Measurements from ENCODE around the gene MAN2C1.
"Not testable (repeated sequence)": the region's sequence is repeated elsewhere in the genome, so short reads cannot be mapped to it uniquely, and the experiment has no call there.

The MAN2C1 gene

DNA sequence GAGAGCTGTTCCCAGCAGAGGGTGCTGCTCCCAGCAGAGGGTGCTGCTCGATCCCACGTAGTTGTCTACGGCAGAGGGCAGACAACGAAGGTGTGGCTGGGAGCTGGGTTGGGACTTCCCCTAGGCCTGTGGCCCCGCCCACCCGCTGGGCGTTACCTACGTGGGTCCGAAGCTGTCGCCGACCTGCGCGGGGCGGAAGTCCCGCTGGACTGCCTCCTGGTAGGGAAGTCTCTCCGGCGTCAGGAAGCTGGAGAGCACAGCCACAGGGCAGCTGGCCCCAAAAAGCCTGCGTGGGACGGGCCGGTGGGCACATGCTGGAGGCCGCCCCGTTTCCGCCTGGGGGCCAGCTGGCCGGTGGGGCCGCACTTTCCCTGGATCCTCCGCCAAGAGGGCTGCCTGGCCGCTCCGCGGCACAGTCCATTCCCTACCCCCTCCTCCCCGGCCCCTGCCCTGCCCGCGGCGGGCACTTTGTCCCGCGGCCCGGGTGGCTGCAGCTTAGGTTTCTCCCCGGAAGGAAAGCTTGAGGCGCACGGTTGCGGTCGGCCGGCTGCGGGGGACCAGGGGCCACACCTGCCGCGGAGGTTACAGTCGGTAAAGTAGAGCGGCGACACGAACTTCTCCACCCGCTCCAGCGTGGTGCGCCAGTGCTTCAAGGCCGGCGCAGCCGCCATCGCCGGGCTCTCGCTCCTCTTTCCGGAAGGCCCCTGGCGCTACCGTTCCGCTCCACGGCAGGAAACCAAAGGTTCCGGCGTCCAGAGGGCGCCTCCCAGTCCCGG lies at the start of gene MAN2C1:
TSS of gene MAN2C1 (minus strand) at position 695 of the 776 bp plus-strand sequence. CDS start at position 671, 24 bp downstream.
- peak; percentile 84 for DNase-seq (ENCODE audit: low read depth)

GRCh38 chr15:75416584-75416983 lies 48.2 kb upstream of the MAN2C1 start:
- DNase-seq (ENCODE audit: low read depth): no peak

DNA sequence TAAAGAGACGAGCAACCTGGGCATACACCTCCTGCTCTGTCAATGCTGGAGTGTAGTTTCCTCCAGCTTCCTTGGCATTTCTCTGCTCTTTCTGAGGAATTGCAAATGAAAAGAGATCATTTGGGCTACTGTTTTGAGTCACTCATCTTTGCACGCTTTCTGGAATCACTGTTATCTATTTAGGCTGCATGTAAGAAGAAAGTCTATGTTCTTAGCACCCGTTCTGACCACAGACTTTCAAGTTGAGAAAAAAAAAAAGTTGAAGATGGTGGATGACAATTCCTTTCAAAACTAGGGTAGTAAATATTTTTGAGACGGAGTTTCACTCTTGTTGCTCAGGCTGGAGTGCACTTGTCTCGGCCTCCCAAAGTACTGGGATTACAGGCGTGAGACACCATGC lies 41.8 kb upstream of the MAN2C1 start:
- DNase-seq (ENCODE audit: low read depth): no peak

DNA sequence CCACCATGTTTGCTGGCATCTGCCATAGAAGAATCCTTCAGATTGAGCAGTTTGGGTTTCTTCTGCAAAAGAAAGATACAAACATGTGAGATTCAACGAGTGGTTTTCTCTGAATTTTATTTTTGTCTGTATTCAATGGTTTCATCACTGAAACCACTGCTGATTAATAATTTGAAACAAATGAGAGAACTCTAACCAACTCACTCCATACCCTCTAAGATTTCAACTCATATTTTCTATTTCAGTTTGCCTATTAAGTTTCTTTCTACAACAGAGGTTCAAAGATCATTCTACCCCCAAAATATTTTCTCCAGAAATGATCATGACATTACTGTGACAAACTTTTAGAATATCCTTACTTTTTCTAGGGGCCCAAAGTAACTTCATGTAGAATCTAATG lies 38.7 kb upstream of the MAN2C1 start:
- no peak for DNase-seq (ENCODE audit: low read depth)

DNA sequence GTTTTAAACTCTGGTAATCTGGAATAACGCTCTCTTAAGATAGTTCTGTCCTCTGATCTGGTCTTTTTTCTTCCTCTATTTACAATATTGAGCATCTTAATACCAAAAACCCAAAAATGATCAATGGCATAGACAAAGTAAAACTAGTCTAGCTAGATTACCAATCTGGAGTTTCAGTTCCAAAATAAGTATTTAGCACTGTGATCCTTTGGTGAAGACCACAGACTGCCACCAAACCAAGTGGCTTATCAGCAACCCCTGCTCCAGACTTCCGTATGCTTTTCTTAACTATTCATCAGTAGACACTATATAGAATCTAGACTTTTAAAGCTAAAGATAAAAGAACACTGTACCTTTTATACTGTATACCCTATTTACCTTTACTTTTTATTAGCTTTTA lies 35.5 kb upstream of the MAN2C1 start:
- no peak for DNase-seq (ENCODE audit: low read depth)

DNA sequence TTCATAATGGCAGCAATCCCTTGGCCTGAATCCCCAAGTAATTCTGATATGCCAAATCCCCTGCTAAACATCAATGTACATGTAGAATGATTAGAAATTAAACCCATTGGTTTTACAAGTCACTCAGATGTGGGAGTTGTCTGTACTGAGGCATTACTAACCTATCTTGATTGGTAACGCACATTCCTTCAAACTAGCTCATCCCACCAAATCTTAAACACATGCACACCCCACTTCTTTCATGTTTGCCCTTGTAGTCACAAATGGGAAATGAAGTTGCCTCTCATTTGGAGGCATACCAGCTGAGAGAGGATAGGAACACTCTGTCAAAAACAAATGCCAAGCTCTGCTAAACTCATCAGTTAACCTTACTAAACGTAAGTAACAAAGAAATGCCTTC lies 29.1 kb upstream of the MAN2C1 start:
- DNase-seq (ENCODE audit: low read depth): peak; percentile 52

DNA sequence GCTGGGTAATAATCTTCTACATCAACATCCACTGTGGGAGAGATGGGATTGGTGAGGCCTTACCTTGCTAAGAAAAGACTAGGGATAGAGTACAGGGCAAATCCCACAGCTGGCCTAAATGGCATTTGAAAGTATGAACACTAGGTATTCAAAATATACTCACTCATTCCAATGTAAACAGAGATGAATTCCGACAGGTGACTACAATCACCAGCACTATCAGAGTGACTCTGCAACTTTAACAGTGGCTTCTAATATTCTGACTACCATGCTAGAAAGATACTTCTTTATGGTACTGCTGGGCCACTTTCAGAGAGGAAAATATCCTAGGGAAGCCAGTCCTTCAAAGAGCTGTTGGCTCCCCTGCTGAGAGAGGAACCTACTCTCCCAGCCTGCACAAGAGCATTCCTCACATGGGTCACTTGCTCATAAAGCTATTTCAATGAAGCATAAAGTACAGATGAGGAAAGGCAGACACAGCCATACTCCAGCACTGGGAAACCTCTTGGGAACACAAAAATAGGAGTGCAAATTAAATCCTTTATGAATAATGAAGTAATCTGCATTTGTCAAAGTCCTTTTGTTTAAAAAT lies 21.5 kb upstream of the MAN2C1 start:
- DNase-seq (ENCODE audit: low read depth): no peak

DNA sequence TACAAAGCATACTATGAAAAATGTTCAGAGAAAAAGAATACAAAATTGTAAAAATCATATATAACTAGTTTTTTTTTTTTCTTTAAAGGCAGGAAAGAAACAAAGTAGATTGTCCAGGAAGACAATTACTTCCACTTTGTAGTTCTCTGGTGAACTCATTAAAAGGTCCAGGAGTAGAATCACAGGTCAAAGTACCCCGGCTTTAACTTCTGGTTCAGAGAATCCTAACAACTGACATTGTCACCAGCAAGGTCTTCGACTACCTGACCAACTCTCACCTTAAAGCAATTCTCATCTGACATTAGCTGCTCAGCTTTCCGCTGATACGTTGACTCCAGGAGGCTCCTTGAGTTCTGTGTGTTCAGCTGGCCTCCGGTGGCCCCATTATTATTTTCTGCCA lies 15.6 kb upstream of the MAN2C1 start:
- DNase-seq (ENCODE audit: low read depth): not testable (repeated sequence)

DNA sequence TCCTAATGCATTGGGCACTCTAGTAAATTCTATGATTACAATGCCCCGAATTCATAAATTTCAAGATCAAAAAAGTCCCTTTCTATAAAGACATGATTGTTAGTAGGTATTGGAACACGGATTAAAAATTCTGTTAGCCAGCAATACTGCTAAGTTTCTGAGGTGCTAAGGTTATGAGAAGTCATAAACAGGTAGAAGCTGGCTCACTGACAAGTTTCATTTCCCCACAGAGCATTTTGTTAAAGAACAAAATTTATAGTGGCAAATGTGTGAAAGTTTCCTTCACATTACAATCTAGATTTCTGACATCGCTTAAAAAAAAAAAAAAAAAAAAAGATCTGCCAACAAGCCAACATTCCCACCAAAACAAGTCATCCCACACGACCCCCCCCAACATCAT lies 12.4 kb upstream of the MAN2C1 start:
- DNase-seq (ENCODE audit: low read depth): no peak

DNA sequence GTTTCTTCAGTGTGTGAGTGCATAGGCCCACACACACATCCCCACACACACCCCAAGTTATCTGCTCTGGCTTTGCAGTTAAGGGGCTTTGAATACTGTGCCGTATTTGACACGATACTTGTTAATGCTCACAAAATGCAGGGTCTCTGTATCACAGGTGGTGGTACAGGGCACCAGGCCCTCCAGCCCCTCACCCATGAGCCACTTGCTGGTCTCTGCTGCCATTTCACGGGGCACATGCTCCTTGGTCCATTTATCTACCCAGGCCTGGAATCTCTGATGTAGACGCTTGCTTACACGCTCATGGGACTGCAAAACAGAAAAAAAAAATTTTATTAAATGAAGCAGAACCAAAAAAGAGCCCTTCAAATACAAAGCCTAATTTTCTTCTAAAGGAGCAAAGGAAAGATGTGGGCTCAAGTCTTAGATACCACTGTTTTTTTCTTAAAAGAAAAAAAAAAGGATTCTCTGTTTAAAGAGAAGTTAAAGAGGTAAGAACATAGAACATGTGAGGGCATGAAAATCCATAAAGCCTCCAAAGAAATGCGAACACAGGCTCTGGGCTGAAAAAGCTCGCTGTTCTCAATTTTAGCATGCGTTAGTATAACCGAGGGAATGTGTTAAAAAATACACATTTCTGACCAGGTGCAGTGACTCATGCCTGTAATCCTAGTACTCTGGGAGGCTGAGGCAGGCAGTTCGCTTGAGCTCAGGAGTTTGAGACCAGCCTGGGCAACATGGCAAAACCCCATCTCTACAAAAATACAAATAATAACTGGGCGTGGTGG lies 3.7 kb upstream of the MAN2C1 start:
- no peak for DNase-seq (ENCODE audit: low read depth)

- DNase-seq (ENCODE audit: low read depth): no peak
These were observed 3.1 kb upstream of the MAN2C1 start for GRCh38 chr15:75371486-75371885.

GRCh38 chr15:75369897-75370581 lies 1.6 kb upstream of the MAN2C1 start:
- DNase-seq (ENCODE audit: low read depth): no peak

DNA sequence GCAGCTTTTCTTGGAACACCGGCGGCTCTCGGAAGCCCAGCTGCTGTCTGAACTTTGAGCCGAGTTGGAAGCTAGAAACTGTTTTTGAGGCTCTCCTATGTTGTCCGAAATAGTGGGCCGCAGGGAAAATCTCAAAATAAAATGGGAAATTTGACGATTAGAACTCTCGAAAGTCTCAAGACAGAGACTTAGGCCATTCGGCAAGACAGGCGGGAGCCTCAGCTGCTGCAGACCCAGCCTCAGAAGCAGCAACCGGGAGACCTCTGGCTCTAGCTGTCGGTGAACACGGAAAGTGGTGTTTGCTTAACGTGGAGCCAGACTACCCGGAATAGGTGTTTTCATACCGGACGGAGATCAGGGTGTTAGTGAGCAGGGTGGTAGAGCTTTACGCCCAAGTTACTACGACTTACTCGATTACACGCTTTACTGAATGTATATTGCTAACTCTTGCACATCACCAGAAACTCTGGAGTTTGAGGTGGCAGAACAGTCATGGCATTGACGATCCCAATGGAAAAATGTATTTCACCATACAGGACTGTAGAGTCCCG lies 357 bp upstream of the MAN2C1 start:
- no peak for DNase-seq (ENCODE audit: low read depth)

DNA sequence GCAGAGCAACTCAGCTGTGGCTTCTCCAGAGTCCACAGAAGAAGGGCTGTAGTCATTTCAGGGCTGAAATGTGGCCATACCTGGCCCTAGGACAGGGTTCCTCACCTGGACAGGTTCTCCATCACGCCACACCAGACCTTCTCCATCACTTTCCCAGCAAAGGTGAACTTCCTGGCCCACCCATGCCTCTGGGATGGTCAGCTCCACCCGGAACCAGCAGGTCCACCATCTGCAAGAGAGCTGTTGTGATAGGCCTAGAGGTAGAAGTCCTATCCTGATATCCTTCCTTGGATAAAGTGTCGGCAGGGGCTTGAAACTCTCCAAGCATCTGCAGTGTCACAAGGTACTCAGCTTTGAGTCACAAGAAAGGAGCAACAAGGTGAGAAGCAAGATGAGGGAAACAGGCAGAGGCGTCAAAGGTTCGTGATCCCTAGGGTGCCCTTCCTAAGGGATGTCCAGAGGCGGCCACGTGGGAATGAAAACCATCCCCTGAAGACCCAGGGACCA lies 948 bp downstream of the MAN2C1 start:
- no peak for DNase-seq (ENCODE audit: low read depth)

DNA sequence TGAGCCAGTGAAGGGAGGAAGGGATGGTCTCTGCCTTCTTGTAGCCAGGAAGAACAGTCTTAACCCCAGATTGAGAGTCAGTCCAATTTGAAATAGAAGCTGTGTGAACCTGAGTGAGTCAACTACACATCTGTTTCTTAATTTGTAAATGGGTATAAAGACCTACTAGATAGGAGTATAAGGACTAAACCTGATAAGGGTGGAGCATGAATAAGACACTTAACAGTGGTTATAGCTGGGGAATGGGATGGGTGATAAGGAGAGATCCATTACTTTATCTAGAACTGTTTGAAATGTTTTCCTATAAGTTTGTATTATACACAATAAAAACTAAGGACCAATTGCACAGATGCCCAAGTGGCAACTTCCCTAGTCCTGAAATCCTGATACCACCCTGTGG lies 1.4 kb downstream of the MAN2C1 start:
- no peak for DNase-seq (ENCODE audit: low read depth)

GRCh38 chr15:75366163-75366562 lies 2.2 kb downstream of the MAN2C1 start:
- no peak for DNase-seq (ENCODE audit: low read depth)

GRCh38 chr15:75364881-75365280 lies 3.5 kb downstream of the MAN2C1 start:
- DNase-seq (ENCODE audit: low read depth): no peak

DNA sequence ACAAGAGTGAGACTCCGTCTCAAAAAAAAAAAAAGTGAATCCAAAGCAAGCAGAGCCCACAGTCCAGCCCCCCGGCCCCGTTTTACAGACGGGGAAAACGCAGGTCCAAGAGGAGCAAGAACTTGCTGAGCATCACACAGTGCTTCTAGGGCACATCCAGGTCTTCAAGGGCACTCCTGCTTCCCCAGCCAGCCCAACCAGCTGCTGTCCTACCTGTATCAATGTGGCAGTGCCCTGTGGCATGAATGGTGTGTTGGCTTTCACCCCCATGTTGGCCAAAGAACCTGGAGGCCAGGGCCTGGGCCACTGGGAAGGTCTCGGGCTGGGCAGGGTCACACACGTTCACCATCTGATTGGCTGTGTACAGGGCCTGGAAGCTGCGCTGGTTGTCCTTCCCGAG lies 4.6 kb downstream of the MAN2C1 start:
- DNase-seq (ENCODE audit: low read depth): no peak

DNA sequence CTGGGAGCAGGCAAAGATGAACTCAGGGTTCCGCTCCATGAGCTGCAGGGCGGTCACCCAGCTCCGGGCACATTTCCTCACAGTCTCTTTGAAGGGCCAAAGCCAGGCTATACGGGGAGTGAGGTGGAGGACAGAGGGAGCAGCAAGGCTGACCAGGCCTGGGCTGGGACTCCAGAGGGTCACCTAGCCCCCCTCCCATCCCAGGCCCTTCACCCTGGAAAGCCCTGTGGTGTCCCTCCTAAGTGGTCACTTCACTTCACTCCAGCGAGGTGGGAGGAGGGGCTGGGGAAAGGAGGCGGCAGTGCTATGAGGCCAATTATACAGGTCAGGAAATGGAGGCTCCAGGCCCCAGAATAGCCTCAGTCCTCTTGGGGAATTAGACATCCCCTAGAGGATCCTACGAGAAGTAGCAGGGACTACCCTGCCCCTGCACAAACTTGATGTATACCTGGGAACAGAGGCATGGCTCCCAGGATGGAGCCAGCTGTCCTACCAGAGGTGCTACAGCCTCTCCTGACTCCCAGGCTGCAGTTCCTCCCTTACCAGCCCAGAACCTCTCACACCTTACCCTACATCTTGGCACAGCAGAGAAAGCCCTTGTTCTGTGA lies 5.7 kb downstream of the MAN2C1 start:
- no peak for DNase-seq (ENCODE audit: low read depth)

DNA sequence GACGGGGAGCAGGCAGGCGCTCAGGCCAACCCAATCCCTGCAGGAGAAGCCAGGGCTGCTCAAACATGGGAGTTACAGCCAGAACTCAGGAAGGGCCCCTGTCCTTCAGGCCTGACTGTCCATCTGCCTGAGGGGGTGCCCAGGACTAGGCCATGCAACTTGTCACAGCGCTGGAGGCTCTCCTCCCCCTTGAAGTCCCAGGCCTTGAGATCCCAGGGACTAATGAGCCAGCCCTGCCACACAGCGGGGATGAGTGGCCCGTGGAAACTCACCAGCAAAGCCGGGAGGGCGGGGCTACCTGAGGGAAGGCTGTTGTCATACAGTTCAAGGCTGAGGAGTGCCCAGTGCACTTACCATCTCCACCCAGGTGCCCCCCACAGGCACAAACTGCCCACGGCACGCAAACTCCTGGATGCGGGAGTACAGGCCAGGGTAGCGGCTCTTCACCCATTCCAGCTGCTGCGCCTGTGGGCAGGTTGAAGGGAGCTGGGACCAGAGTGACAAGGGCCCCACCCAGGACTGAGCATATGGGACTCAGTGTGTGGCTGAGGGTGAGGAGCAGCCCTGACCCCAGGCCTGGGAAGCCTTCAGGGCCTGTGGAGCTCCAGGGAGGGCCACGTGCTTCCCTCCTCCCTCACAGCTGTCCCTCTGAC lies 6.3 kb downstream of the MAN2C1 start:
- DNase-seq (ENCODE audit: low read depth): no peak

DNA sequence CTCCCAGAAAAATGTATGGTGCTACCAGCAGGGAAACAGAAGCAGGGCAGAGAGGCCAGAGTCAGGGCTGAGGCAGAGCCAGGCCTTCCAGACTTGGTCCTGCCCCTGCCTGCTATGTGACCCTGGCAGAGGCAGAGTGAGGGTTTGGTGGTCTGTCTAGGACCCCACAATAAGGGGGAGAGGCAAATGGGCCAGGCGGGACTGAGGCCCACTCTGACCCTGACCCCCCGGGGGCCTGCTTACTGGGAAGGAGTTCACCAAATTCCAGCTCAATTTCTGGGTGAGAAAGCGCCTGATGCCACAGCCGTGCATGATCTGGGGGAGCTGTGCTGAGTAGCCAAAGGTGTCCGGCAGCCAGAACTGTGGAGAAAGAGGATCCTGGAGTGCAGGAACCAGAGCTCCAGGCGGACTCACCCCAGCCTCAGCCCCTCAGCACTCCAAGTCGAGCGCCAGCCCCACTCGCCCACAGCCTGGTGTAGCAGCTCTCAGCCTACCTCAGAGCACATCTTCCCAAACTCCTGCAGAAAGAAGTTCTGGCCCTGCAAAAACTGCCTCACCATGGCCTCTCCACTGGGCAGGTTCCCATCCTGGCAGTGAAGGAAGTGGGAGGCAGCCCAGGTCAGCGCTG lies 6.9 kb downstream of the MAN2C1 start:
- DNase-seq (ENCODE audit: low read depth): no peak
